ENCODE results near the gene ZNF892. TPM values are rescaled to one million over a fixed set of nuclear protein-coding genes. Genes with fewer than 3 reads are reported as not detected.
"Not testable (repeated sequence)": the region's sequence is repeated elsewhere in the genome, so short reads cannot be mapped to it uniquely, and the experiment has no call there.

The ZNF892 gene
- 5.8 TPM for total RNA-seq

- peak; percentile 80 for DNase-seq
Observed at GRCh38 chr2:95207111-95207961, at the start of gene ZNF892. Gene ZNF892, plus strand, starts transcription at chr2:95207521. Its CDS starts 295 bp downstream, at chr2:95207816.

- no peak for DNase-seq
Observed at GRCh38 chr2:95158441-95158840, 48.9 kb upstream of the ZNF892 start.

DNA sequence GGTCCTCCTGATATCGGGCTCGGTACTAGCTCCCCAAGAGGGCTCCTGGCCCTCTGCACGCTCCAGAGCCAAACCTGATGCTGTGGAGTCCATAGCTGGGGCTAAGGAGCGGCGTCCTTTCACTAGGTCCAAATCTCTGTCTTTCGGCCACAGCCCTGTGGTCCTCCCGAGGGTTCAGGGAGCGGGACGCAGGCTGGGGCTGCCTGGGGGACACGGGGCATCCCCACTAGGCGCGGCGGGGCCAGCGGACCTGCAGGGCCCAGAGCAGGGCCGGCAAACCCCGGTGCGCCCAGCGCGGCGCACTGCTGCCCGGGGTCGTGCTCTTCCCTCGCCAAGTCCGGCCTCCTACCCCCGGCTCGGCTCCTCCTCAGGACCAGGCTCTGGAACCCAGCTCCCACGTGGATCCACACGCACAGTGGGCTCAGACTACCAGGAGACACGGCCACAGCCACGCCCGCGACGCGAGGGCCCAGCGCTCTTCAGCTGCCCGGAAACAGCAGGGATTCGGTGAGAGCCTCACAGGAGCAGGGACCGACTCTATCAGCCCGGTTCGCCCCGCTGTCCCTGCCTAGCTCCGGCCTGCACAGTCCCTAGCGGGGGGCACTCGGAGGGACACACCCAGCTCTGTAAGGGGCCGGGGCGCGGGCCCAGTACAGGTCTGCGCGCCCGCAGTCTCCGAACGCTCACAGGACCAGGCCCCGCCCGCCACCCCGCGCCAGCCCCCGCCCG lies 48.3 kb upstream of the ZNF892 start:
- DNase-seq: peak; percentile 10

DNA sequence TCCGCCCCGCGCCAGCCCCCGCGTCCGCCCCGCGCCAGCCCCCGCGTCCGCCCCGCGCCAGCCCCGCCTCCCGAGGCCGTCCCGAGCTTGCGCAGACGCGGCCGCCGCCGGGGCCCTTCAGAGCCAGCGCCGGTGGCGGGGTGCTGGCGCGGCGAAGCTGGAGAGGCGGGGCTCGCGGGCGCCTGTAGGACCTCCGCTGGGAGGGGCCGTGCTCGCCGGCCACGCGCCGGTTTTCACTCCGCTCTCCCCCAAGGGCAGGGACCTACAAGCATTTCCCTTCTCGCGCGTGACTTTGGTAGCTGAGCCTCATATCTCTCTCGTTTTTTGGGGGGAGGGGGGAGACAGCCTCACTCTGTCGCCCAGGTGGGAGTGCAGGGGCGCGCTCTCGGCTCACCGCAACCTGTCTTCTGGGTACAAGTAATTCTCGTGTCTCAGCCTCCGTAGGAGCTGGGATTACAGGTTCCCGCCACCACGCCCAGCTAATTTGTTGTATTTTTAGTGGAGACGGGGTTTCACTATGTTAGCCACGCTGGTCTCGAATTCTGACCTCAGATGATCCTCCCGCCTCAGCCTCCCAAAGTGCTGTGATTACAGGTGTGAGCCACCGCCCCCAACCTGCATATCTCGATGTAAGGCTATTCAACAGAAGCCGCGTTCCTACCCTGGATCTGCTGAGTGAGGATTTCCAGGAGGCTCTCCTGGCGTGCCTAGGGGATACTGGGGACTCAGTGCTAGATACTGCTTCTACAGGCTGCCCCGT lies 47.5 kb upstream of the ZNF892 start, which contains the start of gene ZNF514:
Gene ZNF514, minus strand, starts transcription at position 159 of the 760 bp plus-strand sequence. CDS start 6,595 bp downstream, outside the sequence.
- DNase-seq: peak; percentile 21

GRCh38 chr2:95165030-95165370 lies 42.3 kb upstream of the ZNF892 start:
- DNase-seq: no peak

DNA sequence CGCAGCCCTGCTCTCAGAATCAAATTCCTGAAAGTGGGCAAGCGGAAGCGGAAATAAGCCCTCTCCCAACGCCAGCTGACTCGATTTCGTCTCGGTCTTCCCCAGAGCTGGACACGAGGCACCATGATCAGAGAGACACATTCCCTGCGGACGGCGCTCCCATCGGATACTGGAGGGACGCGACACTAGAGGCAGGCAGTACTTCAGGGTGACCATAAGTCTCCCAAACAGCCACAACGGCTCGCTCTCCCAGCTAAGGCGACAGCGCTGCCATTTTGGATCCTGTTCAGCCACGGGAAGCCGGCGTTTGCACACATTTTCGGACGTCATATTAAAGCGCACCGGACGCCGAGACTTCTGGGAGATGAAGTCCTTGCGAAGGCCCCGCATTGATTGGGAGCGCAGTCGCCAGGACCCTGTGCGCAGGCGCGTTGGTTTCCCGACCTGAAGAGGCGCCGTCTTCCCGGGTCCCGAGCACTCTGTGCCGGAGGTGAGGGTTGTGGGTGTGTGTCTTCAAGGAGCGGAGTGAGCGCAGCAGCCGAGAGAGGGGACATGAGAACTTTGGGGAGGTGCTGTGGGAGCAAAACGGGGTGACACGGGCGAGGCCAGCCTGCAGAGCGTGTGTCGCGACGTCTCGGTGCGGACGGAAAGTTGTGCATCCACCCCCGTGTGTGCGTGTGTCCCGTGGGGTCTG lies 41.8 kb upstream of the ZNF892 start, which contains the start of gene ZNF2:
Gene ZNF2, plus strand, starts transcription at position 439 of the 694 bp plus-strand sequence. CDS start 10,418 bp downstream, outside the sequence.
- DNase-seq: peak; percentile 96

DNA sequence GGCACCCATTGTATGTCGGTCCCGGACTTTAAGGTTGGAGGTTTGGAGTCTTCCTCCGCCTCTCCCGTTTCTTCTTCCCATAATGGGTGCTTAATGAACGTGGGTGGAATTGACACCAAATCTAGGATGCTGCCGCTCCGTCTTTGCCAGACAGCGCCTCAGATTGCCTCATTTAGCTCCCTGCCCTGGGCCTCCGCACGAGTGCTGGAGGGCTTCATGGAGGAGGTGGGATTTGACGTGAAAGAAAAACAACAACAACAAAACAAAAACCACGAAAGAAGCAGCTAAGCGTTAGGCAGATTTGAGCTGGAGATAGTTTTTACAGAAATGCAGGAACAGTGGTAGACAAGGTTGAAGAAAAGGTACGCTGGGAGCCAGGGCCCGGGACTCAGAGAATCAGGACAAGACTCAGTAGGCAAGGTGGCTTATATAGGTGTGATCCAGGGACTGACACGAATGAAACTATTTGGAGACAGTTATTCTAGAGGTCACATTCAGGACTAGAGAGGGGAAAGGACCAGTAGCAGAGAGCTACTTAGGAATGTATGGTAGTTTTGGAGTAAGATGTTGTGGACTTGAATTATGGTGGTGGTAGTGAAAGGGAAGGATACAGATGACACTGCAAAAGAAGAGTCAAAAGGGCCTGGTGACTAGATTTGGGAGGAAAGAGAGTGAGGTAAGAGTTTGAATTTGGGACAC lies 41.1 kb upstream of the ZNF892 start:
- no peak for DNase-seq

GRCh38 chr2:95171902-95172301 lies 35.4 kb upstream of the ZNF892 start:
- no peak for DNase-seq

DNA sequence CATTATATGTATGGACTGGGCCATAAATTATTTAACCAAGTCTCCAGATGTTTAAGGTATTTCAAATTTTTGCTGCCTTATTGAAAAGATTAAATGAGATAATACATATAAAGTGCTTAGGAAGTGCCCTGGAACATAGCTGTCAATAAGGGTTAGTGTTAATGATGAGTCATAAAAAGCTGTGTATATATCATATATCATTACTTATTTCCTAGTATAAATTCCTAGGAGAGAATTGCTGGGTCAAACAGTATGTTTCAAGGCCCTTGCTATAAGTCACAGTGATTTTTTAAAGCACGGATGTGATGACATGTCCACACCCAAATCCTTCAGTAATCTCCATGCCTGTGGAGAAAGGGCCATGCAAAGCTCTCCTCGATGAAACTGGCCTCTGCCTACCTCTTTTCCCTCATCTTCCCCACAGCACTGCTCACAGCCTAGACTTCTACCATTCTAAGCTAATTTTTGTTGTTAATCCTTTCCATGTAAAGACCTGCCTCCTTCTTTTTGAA lies 33.2 kb upstream of the ZNF892 start:
- DNase-seq: no peak

- no peak for DNase-seq
Observed at GRCh38 chr2:95179451-95179850, 27.9 kb upstream of the ZNF892 start.

DNA sequence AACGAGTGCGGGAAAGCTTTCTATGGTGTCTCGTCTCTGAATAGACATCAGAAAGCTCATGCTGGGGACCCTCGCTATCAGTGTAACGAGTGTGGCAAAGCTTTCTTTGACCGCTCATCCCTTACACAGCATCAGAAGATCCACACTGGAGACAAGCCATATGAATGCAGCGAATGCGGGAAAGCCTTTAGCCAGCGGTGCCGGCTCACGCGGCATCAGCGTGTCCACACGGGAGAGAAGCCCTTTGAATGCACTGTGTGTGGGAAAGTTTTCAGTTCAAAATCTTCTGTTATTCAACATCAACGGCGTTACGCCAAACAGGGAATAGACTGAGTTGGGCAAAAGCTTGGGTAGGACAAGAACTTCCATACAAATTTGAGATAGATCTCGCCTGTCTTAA lies 25.5 kb upstream of the ZNF892 start:
- no peak for DNase-seq

DNA sequence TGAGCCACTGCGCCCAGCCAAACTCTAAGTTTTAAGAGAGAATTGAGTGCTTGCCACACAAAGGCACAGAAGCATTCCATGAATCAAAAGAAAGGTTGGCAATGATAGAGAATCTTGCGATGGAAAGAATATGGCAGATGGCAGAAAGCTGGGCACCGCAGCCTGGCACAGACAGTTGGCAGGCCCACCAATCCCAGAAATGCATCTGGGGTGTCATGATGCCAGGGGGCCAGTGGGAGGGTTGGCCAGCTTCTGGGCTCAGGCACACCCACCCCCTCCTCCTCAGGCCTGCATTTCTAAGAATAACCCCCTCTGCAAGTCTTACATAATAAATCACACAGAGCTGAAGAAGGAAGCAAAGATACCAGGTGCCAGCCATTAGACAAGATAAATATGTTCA lies 22.1 kb upstream of the ZNF892 start:
- no peak for DNase-seq

DNA sequence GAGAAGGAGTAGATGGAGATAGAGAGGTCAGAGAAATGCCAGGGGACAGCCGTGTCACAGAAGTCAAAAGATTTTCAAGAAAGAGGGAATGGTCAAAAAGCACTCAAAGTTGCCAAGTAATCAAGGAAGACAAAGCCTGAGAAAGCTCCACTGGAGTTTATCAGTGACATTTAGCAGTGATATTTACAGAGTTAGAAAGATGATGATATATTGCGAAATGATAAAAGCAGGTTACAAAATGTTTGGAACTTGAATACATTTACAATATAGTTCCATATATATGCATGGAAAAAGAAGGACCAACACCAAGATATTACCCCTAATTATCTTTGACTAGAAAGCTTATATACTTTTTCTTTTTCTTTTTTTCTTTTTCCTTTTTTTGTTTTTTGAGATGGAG lies 21.3 kb upstream of the ZNF892 start:
- no peak for DNase-seq

- DNase-seq: not testable (repeated sequence)
Observed at GRCh38 chr2:95192956-95193355, 14.4 kb upstream of the ZNF892 start.

GRCh38 chr2:95203911-95204310 lies 3.4 kb upstream of the ZNF892 start:
- DNase-seq: no peak

GRCh38 chr2:95204396-95204795 lies 2.9 kb upstream of the ZNF892 start:
- no peak for DNase-seq

GRCh38 chr2:95206096-95206495 lies 1.2 kb upstream of the ZNF892 start:
- no peak for DNase-seq

DNA sequence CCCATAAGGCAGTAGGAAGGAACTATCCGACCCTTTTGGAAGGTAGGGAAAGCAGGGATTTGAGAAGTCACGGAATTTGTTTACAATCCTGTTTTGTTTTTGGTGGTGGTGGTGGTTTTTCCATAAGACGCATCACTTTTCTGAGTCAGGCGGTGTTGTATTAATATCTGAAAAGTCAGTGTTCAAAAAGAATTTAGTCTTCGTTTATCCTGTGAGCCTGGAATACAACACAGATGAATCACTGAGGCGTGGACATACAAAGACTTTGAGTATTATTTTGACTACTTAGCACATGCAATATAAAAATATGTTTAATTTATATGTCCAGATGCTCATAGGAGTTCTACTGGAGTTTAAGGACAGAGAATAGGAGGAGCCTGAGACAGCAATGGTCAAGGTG lies 785 bp downstream of the ZNF892 start:
- no peak for DNase-seq

GRCh38 chr2:95215018-95215612 lies 7.8 kb downstream of the ZNF892 start:
- no peak for DNase-seq

DNA sequence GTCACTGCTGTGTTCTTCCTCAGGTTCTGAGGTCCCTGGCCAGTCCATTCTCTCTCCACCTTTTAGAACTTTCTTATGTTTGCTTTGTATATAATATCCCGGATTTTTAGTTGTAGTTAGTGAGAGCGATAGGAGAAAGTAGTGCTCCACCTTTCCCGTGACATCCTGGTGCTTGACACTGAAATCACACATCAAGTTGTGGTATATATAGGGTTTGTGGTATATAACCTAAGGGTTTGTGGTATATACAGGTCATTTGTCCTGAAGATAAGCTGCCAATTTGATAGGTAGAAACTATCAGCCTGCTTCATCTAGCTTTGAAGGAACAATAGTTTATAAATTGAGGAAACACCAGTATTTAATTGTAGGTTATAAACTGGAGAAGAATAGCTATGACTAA lies 13.1 kb downstream of the ZNF892 start:
- DNase-seq: no peak

DNA sequence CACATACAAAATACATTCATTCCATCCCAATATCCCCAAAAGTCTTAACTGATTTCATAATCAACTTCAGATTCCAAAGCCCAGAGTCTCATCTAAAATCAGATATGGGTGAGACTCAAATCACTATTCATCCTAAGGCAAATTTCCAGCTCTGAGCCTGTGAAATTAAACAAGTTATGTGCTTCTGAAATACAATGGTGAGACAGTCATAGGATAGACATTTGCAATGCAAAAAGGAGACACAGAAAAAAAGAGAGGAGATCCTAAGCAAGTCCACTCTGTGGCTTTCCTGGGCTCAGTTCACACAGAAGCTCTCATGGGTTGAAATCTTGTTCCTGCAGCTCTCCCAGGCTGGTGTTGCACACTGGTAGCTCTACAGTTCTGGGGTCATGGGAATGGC lies 18.3 kb downstream of the ZNF892 start:
- no peak for DNase-seq

Measured in skin of body (tissue), 2 donors.